ENCODE results near the gene GRHL1. TPM values are rescaled to one million over a fixed set of nuclear protein-coding genes. Genes with fewer than 3 reads are reported as not detected.

The GRHL1 gene
- total and polyA plus RNA-seq, 2 donors (not counting 3 experiments of a cell fraction or from before 2014, with no cell fraction given): 0.37 to 1.1 TPM

- intact Hi-C loops (cut with micrococcal nuclease): no loop called here
- Histone ChIP-seq H3K79me2 (ENCODE audit: control insufficient read depth, insufficient read depth, low read length) (no peaks in the 10 kb centered on the region), H3K27me3 (ENCODE audit: control insufficient read depth in 2 of 2, insufficient read depth in 2 of 2, low read length in 2 of 2) (peaks cover 0 to 2% of the 10 kb centered on the region in 2 experiments), H4K20me1 (replicated peaks; ENCODE audit: control insufficient read depth, extremely low read depth, insufficient read depth, low read length) (no peaks in the 10 kb centered on the region), H3K4me3 (replicated peaks in 1 of 3; ENCODE audit: insufficient read depth in 1 of 3, low read depth in 1 of 3, low read length in 3 of 3) (no peak overlapping the region), H3K27ac (ENCODE audit: insufficient read depth, low read depth, low read length) (no peak overlapping the region), H3K4me2 (ENCODE audit: insufficient read depth, low read length) (no peak overlapping the region), H3K4me1 (ENCODE audit: control insufficient read depth, extremely low read depth, insufficient read depth, low read length) (no peaks in the 10 kb centered on the region), H3K9me3 (replicated peaks; ENCODE audit: control insufficient read depth, insufficient read depth, low read length) (no peaks in the 10 kb centered on the region), H3K9me1 (replicated peaks; ENCODE audit: control insufficient read depth, extremely low read depth, insufficient read depth, low read length) (no peaks in the 10 kb centered on the region), H3K36me3 (ENCODE audit: control insufficient read depth in 2 of 2, extremely low read depth in 1 of 2, insufficient read depth in 2 of 2, low read length in 2 of 2) (no peaks in the 10 kb centered on the region), H3K9ac (replicated peaks; ENCODE audit: extremely low read depth, insufficient read depth, low read length) (no peak overlapping the region), H2AFZ (ENCODE audit: low read depth, low read length) (no peak overlapping the region)
- dilution Hi-C loops (cut with MboI; ENCODE audit: extremely low pct_ligation_motif_present, low sequenced_read_pairs): no loop called here
- BruUV-seq (replicated peaks): no TSS peak
- ChIA-PET POLR2A (no interaction called here), CTCF (interaction anchor here (1.5 to 16.1 kb wide), 3 partner anchors 14 to 50 kb away, joined by 3 to 151 read pairs (median 4); no protein-coding TSS in a partner anchor)
- DNase-seq (ENCODE audit: low read depth, low spot score): no peak
- no peak for FAIRE-seq
- TF ChIP-seq POLR2A (IDR thresholded peaks at IDR 0.05; ENCODE audit: low read depth, low read length) (no peak), MAX (IDR thresholded peaks at IDR 0.05; ENCODE audit: insufficient read depth, insufficient read length) (no peak), CTCF (IDR thresholded peaks at IDR 0.05; ENCODE audit: extremely low read depth in 1 of 2, insufficient read depth in 1 of 2, low read depth in 1 of 2, low read length in 2 of 2) (no peak)
Measured at GRCh38 chr2:10022445-10022844, 71.0 kb downstream of the GRHL1 start.

- Histone ChIP-seq H4K20me1 (replicated peaks; ENCODE audit: control insufficient read depth, extremely low read depth, insufficient read depth, low read length) (no peaks in the 10 kb centered on the region), H3K9me3 (replicated peaks; ENCODE audit: control insufficient read depth, insufficient read depth, low read length) (no peaks in the 10 kb centered on the region), H3K4me3 (replicated peaks in 1 of 3; ENCODE audit: insufficient read depth in 1 of 3, low read depth in 1 of 3, low read length in 3 of 3) (no peak overlapping the region), H3K79me2 (ENCODE audit: control insufficient read depth, insufficient read depth, low read length) (no peaks in the 10 kb centered on the region), H3K27ac (ENCODE audit: insufficient read depth, low read depth, low read length) (no peak overlapping the region), H3K36me3 (ENCODE audit: control insufficient read depth in 2 of 2, extremely low read depth in 1 of 2, insufficient read depth in 2 of 2, low read length in 2 of 2) (no peaks in the 10 kb centered on the region), H3K27me3 (ENCODE audit: control insufficient read depth in 2 of 2, insufficient read depth in 2 of 2, low read length in 2 of 2) (peaks cover 0 to 2% of the 10 kb centered on the region in 2 experiments), H3K4me2 (ENCODE audit: insufficient read depth, low read length) (no peak overlapping the region), H3K9me1 (replicated peaks; ENCODE audit: control insufficient read depth, extremely low read depth, insufficient read depth, low read length) (no peaks in the 10 kb centered on the region), H2AFZ (ENCODE audit: low read depth, low read length) (no peak overlapping the region), H3K4me1 (ENCODE audit: control insufficient read depth, extremely low read depth, insufficient read depth, low read length) (no peaks in the 10 kb centered on the region), H3K9ac (replicated peaks; ENCODE audit: extremely low read depth, insufficient read depth, low read length) (no peak overlapping the region)
- DNase-seq (ENCODE audit: low read depth, low spot score) (no peak), FAIRE-seq (no peak)
- TF ChIP-seq POLR2AphosphoS5 (IDR thresholded peaks at IDR 0.05; ENCODE audit: insufficient read depth, low read depth, low read length): no peak
- TF ChIP-seq POLR2A (IDR thresholded peaks at IDR 0.05; ENCODE audit: low read depth, low read length): no peak
- no peak for TF ChIP-seq EZH2 (IDR thresholded peaks at IDR 0.05; ENCODE audit: borderline replicate concordance, low read depth, low read length, severe bottlenecking)
- no peak for TF ChIP-seq CTCF (IDR thresholded peaks at IDR 0.05; ENCODE audit: extremely low read depth in 1 of 2, insufficient read depth in 1 of 2, low read depth in 1 of 2, low read length in 2 of 2)
- TF ChIP-seq GATA2 (IDR thresholded peaks at IDR 0.05; ENCODE audit: insufficient read depth, insufficient read length, low read depth, low read length): no peak
- TF ChIP-seq FOS (IDR thresholded peaks at IDR 0.05; ENCODE audit: borderline replicate concordance, insufficient read depth, low read length): no peak
- no peak for TF ChIP-seq MAX (IDR thresholded peaks at IDR 0.05; ENCODE audit: insufficient read depth, insufficient read length)
- TF ChIP-seq JUN (IDR thresholded peaks at IDR 0.05; ENCODE audit: borderline replicate concordance, insufficient read depth, insufficient read length, low read depth): no peak
- TF ChIP-seq MYC (IDR thresholded peaks at IDR 0.05; ENCODE audit: low read depth, low read length): no peak
- dilution Hi-C loops (cut with MboI; ENCODE audit: extremely low pct_ligation_motif_present, low sequenced_read_pairs): no loop called here
- ChIA-PET POLR2A (no interaction called here), CTCF (interaction anchor here (1.7 to 16.1 kb wide), 2 partner anchors 39 to 49 kb away, joined by 4 to 151 read pairs; no protein-coding TSS in a partner anchor)
- BruUV-seq (replicated peaks): no TSS peak
- intact Hi-C loops (cut with micrococcal nuclease): no loop called here
Measured at GRCh38 chr2:10022966-10023662, 71.6 kb downstream of the GRHL1 start.

Data from endothelial cell of umbilical vein (primary cell).